HG03175 (cell line): ENCODE measurements around the gene INSRR.

ENCODE experiments used
- ATAC-seq: cut with Tn5 transposase; IDR thresholded peaks from one replicate; pipeline ENCODE4 v1.9.1; 2021; ENCODE audit warnings: mild to moderate bottlenecking, moderate library complexity; ENCODE audit not compliant: unreplicated experiment

INSRR gene

GRCh38 chr1:156858959-156859522 is at the start of gene INSRR:
Gene INSRR, minus strand, starts transcription at chr1:156859117. Its CDS starts 496 bp downstream, at chr1:156858621.
- ATAC-seq: no peak

GRCh38 chr1:156908541-156908940 is 49.6 kb upstream of the INSRR start:
- ATAC-seq: no peak

GRCh38 chr1:156906206-156906906 is 47.4 kb upstream of the INSRR start:
- ATAC-seq: no peak

GRCh38 chr1:156905651-156906050 is 46.7 kb upstream of the INSRR start:
- no peak for ATAC-seq

- no peak for ATAC-seq
These were observed 46.3 kb upstream of the INSRR start for GRCh38 chr1:156905176-156905575.

GRCh38 chr1:156904187-156904959 is 45.5 kb upstream of the INSRR start:
- no peak for ATAC-seq

GRCh38 chr1:156903328-156904091 is 44.6 kb upstream of the INSRR start:
- ATAC-seq: no peak

GRCh38 chr1:156901966-156902915 is 43.3 kb upstream of the INSRR start:
- no peak for ATAC-seq

GRCh38 chr1:156901590-156901900 is 42.6 kb upstream of the INSRR start:
- no peak for ATAC-seq

GRCh38 chr1:156900896-156901589 is 42.1 kb upstream of the INSRR start:
- no peak for ATAC-seq

- ATAC-seq: no peak
These were observed 41.2 kb upstream of the INSRR start for GRCh38 chr1:156899956-156900718.

GRCh38 chr1:156898971-156899664 is 40.2 kb upstream of the INSRR start:
- ATAC-seq: no peak

- ATAC-seq: no peak
These were observed 39.2 kb upstream of the INSRR start for GRCh38 chr1:156898161-156898566.

- no peak for ATAC-seq
These were observed 38.3 kb upstream of the INSRR start for GRCh38 chr1:156897078-156897825.

GRCh38 chr1:156896490-156897033 is 37.6 kb upstream of the INSRR start:
- no peak for ATAC-seq

- no peak for ATAC-seq
These were observed 37.0 kb upstream of the INSRR start for GRCh38 chr1:156895927-156896326.

GRCh38 chr1:156895455-156895812 is 36.5 kb upstream of the INSRR start:
- ATAC-seq: no peak
